Endothelial cell of umbilical vein (primary cell): ENCODE measurements around the gene PLA2G10. TPM values are rescaled to one million over a fixed set of nuclear protein-coding genes. Genes with fewer than 3 reads are reported as not detected.

Experiments
- BruUV-seq: library from RNA; stranded (reverse); fragments of 400-500 nt; replicated peaks from 2 replicates; lab custom pipeline; 2021; lab: Mats Ljungman, UMichigan
- CTCF ChIA-PET: fragments of 300-600, 350-600 bp; sonication (Branson Sonifier 250); formaldehyde crosslinking; loops from one replicate; lab custom pipeline; 2021; ENCODE audit warnings: antibody characterized with exemption, inconsistent platforms; lab: Charles Lee
- POLR2A ChIA-PET: fragments of 300-600, 350-600 bp; sonication (Branson Sonifier 250); formaldehyde crosslinking; loops from one replicate; lab custom pipeline; 2021; ENCODE audit warnings: antibody characterized with exemption, inconsistent platforms; lab: Charles Lee
- DNase-seq: peaks from one replicate; pipeline ENCODE4 v3.0.0-alpha.2; 2011; ENCODE audit warnings: low read depth, low spot score
- FAIRE-seq: peaks from 2 replicates; lab custom pipeline; 2011; peaks lifted over from hg19 to GRCh38; lab: Jason Lieb, UNC
- H2AFZ ChIP-seq: 2 replicates; pipeline ENCODE4 v1.6.0; 2012; ENCODE audit warnings: low read depth, low read length, control low read depth, inconsistent platforms
- H3K27ac ChIP-seq: 2 replicates; pipeline ENCODE4 v1.5.1; 2011; ENCODE audit warnings: low read depth, mild to moderate bottlenecking, control low read depth, low read length, moderate library complexity; ENCODE audit not compliant: insufficient read depth
- H3K27me3 ChIP-seq, 2 experiments: 2 replicates each; pipeline versions ENCODE4 v1.6.0 to v1.6.1; 2011; ENCODE audit warnings: low read length in 2 of 2, mixed read lengths in 1 of 2; ENCODE audit not compliant: control insufficient read depth in 2 of 2, insufficient read depth in 2 of 2
- H3K36me3 ChIP-seq, 2 experiments: 2 replicates in 1 of 2; 3 replicates in 1 of 2; pipeline ENCODE4 v1.5.1; 2011; ENCODE audit warnings: low read length in 2 of 2, mild to moderate bottlenecking in 1 of 2, moderate library complexity in 1 of 2; ENCODE audit not compliant: control insufficient read depth in 2 of 2, insufficient read depth in 2 of 2; ENCODE audit errors: extremely low read depth in 1 of 2
- H3K4me1 ChIP-seq: 3 replicates; pipeline ENCODE4 v1.5.1; 2011; ENCODE audit warnings: mild to moderate bottlenecking, low read length; ENCODE audit not compliant: control insufficient read depth, insufficient read depth; ENCODE audit errors: extremely low read depth
- H3K4me2 ChIP-seq: 2 replicates; pipeline ENCODE4 v1.6.1; 2011; ENCODE audit warnings: low read length, control low read depth, mixed read lengths; ENCODE audit not compliant: insufficient read depth
- H3K4me3 ChIP-seq, 3 experiments: fragments of 200-600 bp in 1 of 3; sonication (generic), shearing (Covaris generic) in 1 of 3; replicated peaks in 1 of 3; 2 replicates each; pipeline ENCODE4 v1.5.1; 2011 to 2016; ENCODE audit warnings: control low read depth in 3 of 3, low read length in 3 of 3, mild to moderate bottlenecking in 2 of 3, inconsistent platforms in 1 of 3, low read depth in 1 of 3, moderate library complexity in 1 of 3; ENCODE audit not compliant: insufficient read depth in 1 of 3
- H3K79me2 ChIP-seq: 2 replicates; pipeline ENCODE4 v1.6.0; 2012; ENCODE audit warnings: low read length, inconsistent platforms; ENCODE audit not compliant: control insufficient read depth, insufficient read depth
- H3K9ac ChIP-seq: replicated peaks from 2 replicates; pipeline ENCODE3; 2011; ENCODE audit warnings: low read length, control low read depth; ENCODE audit not compliant: insufficient read depth; ENCODE audit errors: extremely low read depth
- H3K9me1 ChIP-seq: replicated peaks from 3 replicates; pipeline ENCODE4 v1.6.0; 2011; ENCODE audit warnings: mild to moderate bottlenecking, low read length; ENCODE audit not compliant: control insufficient read depth, insufficient read depth; ENCODE audit errors: extremely low read depth
- H3K9me3 ChIP-seq: replicated peaks from 2 replicates; pipeline ENCODE4 v1.5.1; 2012; ENCODE audit warnings: low read length, inconsistent platforms; ENCODE audit not compliant: control insufficient read depth, insufficient read depth
- H4K20me1 ChIP-seq: replicated peaks from 2 replicates; pipeline ENCODE3; 2011; ENCODE audit warnings: mild to moderate bottlenecking, low read length; ENCODE audit not compliant: control insufficient read depth, insufficient read depth; ENCODE audit errors: extremely low read depth
- CTCF ChIP-seq, 2 donors: IDR thresholded peaks; 1 replicate in 1 of 2; 2 replicates in 1 of 2; pipeline ENCODE4 v1.5.1; 2011; ENCODE audit warnings: low read length in 2 of 2, mild to moderate bottlenecking in 2 of 2, moderate library complexity in 2 of 2, control low read depth in 1 of 2, inconsistent platforms in 1 of 2, low read depth in 1 of 2; ENCODE audit not compliant: insufficient read depth in 1 of 2; ENCODE audit errors: extremely low read depth in 1 of 2
- EZH2 ChIP-seq: IDR thresholded peaks from 2 replicates; pipeline ENCODE4 v1.6.1; 2012; ENCODE audit warnings: borderline replicate concordance, low read depth, mild to moderate bottlenecking, moderate library complexity, low read length, inconsistent platforms; ENCODE audit not compliant: severe bottlenecking
- FOS ChIP-seq: IDR thresholded peaks from 2 replicates; pipeline ENCODE4 v1.6.1; 2011; ENCODE audit warnings: mild to moderate bottlenecking, low read length, moderate library complexity, borderline replicate concordance; ENCODE audit not compliant: insufficient read depth
- GATA2 ChIP-seq: IDR thresholded peaks from 2 replicates; pipeline ENCODE4 v1.7.0; 2011; ENCODE audit warnings: low read depth, mild to moderate bottlenecking, moderate library complexity, mixed read lengths, low read length; ENCODE audit not compliant: insufficient read length, insufficient read depth
- JUN ChIP-seq: IDR thresholded peaks from 2 replicates; pipeline ENCODE4 v1.6.1; 2011; ENCODE audit warnings: borderline replicate concordance, low read depth; ENCODE audit not compliant: insufficient read length, insufficient read depth
- MAX ChIP-seq: IDR thresholded peaks from 2 replicates; pipeline ENCODE4 v1.6.1; 2011; ENCODE audit not compliant: insufficient read depth, insufficient read length
- MYC ChIP-seq: IDR thresholded peaks from one replicate; pipeline ENCODE4 v1.6.1; 2011; ENCODE audit warnings: mild to moderate bottlenecking, low read depth, low read length
- POLR2A ChIP-seq: IDR thresholded peaks from 2 replicates; pipeline ENCODE4 v1.6.1; 2012; ENCODE audit warnings: low read depth, mild to moderate bottlenecking, control low read depth, low read length
- POLR2AphosphoS5 ChIP-seq: IDR thresholded peaks from 2 replicates; pipeline ENCODE4 v1.6.1; 2012; ENCODE audit warnings: low read depth, mild to moderate bottlenecking, control low read depth, low read length, moderate library complexity; ENCODE audit not compliant: insufficient read depth
- dilution Hi-C: fragments of 300-500 bp; cut with MboI; formaldehyde crosslinking; loops from one replicate; pipeline ENCODE4 v1.15.0; 2019; ENCODE audit warnings: low sequenced_read_pairs; ENCODE audit not compliant: extremely low pct_ligation_motif_present
- intact Hi-C: fragments of 100-400 bp; cut with micrococcal nuclease; formaldehyde crosslinking; loops from one replicate; pipeline ENCODE4 v1.10.0; 2022
- polyA plus RNA-seq, 4 experiments: library from polyadenylated mRNA; depleted of rRNA in 3 of 4; stranded (reverse) in 3 of 4; unstranded in 1 of 4; fragments of >200 nt; gene quantifications; 2 replicates each; pipeline versions ENCODE4 v1.2.1 to v1.2.3, GENCODE V29; 2011 to 2012; ENCODE audit warnings: missing spikeins in 1 of 4
- total RNA-seq: library from RNA; stranded (reverse); gene quantifications from 2 replicates; pipeline ENCODE4 v1.2.3, GENCODE V29; 2021

PLA2G10 gene
- total and polyA plus RNA-seq, 2 donors (not counting 3 experiments of a cell fraction or from before 2014, with no cell fraction given), result 0.25 TPM; not detected in 1

- no peak overlapping the region for H3K4me3 ChIP-seq
- peaks cover 79% of the 10 kb centered on the region for H3K79me2 ChIP-seq
- dilution Hi-C loops, result no loop called here
- no peak overlapping the region for H3K9ac ChIP-seq
- ChIA-PET POLR2A (no interaction called here), CTCF (no interaction called here)
- no peak overlapping the region for H2AFZ ChIP-seq
- intact Hi-C loops, result no loop called here
- BruUV-seq, result no TSS peak
- no peaks in the 10 kb centered on the region for H3K27me3 ChIP-seq
- peaks cover 7 to 22% of the 10 kb centered on the region in 2 experiments for H3K36me3 ChIP-seq
- H4K20me1 ChIP-seq, result peaks cover 5% of the 10 kb centered on the region
- H3K9me3 ChIP-seq, result no peaks in the 10 kb centered on the region
- no peaks in the 10 kb centered on the region for H3K9me1 ChIP-seq
- no peak overlapping the region for H3K27ac ChIP-seq
- TF ChIP-seq POLR2A (no peak), CTCF (IDR thresholded peaks at IDR 0.05; ENCODE audit: extremely low read depth in 1 of 2, insufficient read depth in 1 of 2, low read depth in 1 of 2, low read length in 2 of 2) (no peak), POLR2AphosphoS5 (no peak), EZH2 (no peak), FOS (no peak), JUN (no peak), GATA2 (no peak), MAX (no peak), MYC (no peak)
- no peak for FAIRE-seq
- no peak for DNase-seq
- H3K4me1 ChIP-seq, result no peaks in the 10 kb centered on the region
- no peak overlapping the region for H3K4me2 ChIP-seq
These were observed 52.9 kb downstream of the PLA2G10 start for GRCh38 chr16:14641206-14641605.
